Prostate gland (tissue), 2 donors: ENCODE data around the gene FAF2. TPM values are rescaled to one million over a fixed set of nuclear protein-coding genes. Genes with fewer than 3 reads are reported as not detected.

Experiments used
- DNase-seq: peaks from one replicate; pipeline ENCODE4 v3.0.0-alpha.2; 2019; ENCODE audit warnings: low spot score
- H3K27ac ChIP-seq, 2 donors: fragments of 200-600 bp; sonication (generic); 2 replicates each; pipeline ENCODE4 v1.5.1; 2017 to 2019
- H3K27me3 ChIP-seq: fragments of 200-600 bp; sonication (generic); replicated peaks from 2 replicates; pipeline ENCODE4 v1.5.1; 2019; ENCODE audit not compliant: insufficient read depth
- H3K36me3 ChIP-seq, 2 donors: fragments of 200-600 bp; sonication (generic); 1 replicate in 1 of 2; 2 replicates in 1 of 2; pipeline versions ENCODE4 v1.5.1 to v1.8.1; 2017 to 2019
- H3K4me1 ChIP-seq: fragments of 200-600 bp; sonication (generic); replicated peaks from 2 replicates; pipeline ENCODE4 v1.5.1; 2019
- H3K4me3 ChIP-seq, 2 donors: fragments of 200-600 bp; sonication (generic); 2 replicates each; pipeline ENCODE4 v1.5.1; 2017 to 2019
- H3K9me3 ChIP-seq: fragments of 200-600 bp; sonication (generic); 2 replicates; pipeline ENCODE4 v1.5.1; 2017
- CTCF ChIP-seq, 4 experiments: fragments of 200-600 bp in 2 of 4; fragments of 450-650 bp in 2 of 4; sonication (generic) in 2 of 4; IDR thresholded peaks; 1 replicate in 3 of 4; 2 replicates in 1 of 4; pipeline ENCODE4 v1.5.1; 2016 to 2019; ENCODE audit warnings: antibody characterized with exemption in 4 of 4, mild to moderate bottlenecking in 2 of 4, moderate library complexity in 2 of 4
- POLR2A ChIP-seq: fragments of 450-650 bp; IDR thresholded peaks from one replicate; pipeline ENCODE4 v1.6.1; 2016; ENCODE audit warnings: antibody characterized with exemption, mild to moderate bottlenecking
- POLR2AphosphoS5 ChIP-seq: sonication (generic); formaldehyde crosslinking; IDR thresholded peaks from one replicate; pipeline ENCODE4 v1.6.1; 2017; ENCODE audit warnings: antibody characterized with exemption
- WGBS: methylation state at CpG from one replicate; pipeline ENCODE4 v1.1.5; 2018; 5-methylcytosine and 5-hydroxymethylcytosine counted together
- intact Hi-C: fragments of 100-400 bp; cut with DNase I; formaldehyde crosslinking; loops from one replicate; pipeline ENCODE4 v1.14.2; 2022
- total RNA-seq, 2 donors: library from RNA; depleted of rRNA; stranded (reverse); fragments of >200 nt; gene quantifications; one replicate each; pipeline ENCODE4 v1.1.0, GENCODE V29; 2016

The FAF2 gene
- total RNA-seq, 2 donors from 2014 or later, result 36.8 to 43.5 TPM

DNA sequence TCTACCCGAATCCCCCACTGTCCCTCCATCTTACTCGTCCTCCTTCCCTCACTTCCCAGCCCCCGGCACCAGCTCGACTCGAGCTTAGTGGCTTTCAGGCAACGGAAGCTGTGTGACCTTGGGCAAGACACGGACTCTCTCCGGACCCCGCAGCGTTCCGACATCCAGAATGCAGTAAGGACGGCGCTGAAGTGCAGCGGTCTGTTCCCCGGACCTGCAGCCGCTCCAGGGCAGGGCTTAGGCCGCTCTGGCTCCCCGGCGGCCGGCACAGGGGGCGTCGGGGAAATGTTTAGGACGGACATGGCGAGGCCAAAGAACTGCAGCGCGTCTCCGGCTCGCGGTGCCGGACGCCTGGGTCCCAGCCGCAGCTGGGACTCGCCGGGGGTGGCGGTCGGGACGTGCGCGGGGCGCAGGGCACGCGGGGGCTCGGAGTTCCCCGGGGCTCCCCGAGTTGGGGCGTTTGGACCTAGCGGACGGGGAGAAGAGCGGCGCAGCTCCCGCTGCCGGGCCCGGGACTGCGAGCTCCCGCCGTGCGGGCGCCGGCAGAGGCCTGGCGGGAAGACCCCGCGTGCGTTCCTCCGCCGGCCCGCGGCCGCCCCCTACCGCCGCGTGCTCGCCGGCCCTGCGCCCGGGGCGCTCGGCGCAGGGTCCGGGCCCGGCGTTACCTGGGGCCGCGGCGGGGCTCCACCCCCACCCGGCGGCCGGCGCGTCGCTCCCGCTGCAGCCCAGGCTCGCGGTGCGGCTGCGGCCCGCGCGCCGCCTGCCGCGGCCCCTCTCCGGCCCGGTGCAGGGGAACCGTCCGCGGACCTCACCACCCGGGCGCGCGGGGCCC lies 94.6 kb downstream of the FAF2 start:
- intact Hi-C loops, result no loop called here
- no peak for TF ChIP-seq POLR2A
- TF ChIP-seq CTCF (IDR thresholded peaks at IDR 0.05), result peak in 2 of 4 experiments; percentile 6 to 33
- no peaks in the 10 kb centered on the region for H3K27me3 ChIP-seq
- peak overlapping the region; percentile 45 to 52 for H3K4me3 ChIP-seq
- no peaks in the 10 kb centered on the region for H3K9me3 ChIP-seq
- H3K27ac ChIP-seq, result peak overlapping the region; percentile 74 to 87
- H3K36me3 ChIP-seq, result no peaks in the 10 kb centered on the region
- 17% methylated on average over 23 of the region's 110 CpGs for WGBS
- no peak for DNase-seq
- H3K4me1 ChIP-seq, result no peaks in the 10 kb centered on the region

GRCh38 chr5:176543428-176544182 lies 95.4 kb downstream of the FAF2 start:
- intact Hi-C loops, result no loop called here
- Histone ChIP-seq H3K27ac (peak overlapping the region; percentile 74 to 87), H3K9me3 (no peaks in the 10 kb centered on the region), H3K4me1 (no peaks in the 10 kb centered on the region), H3K36me3 (no peaks in the 10 kb centered on the region), H3K4me3 (peak overlapping the region; percentile 45 to 52), H3K27me3 (no peaks in the 10 kb centered on the region)
- under 1% methylated on average over 48 of the region's 63 CpGs for WGBS
- peak; percentile 55 for DNase-seq
- no peak for TF ChIP-seq CTCF (IDR thresholded peaks at IDR 0.05)
- TF ChIP-seq POLR2A, result peak; percentile 79
- TF ChIP-seq POLR2AphosphoS5, result peak; percentile 25

DNA sequence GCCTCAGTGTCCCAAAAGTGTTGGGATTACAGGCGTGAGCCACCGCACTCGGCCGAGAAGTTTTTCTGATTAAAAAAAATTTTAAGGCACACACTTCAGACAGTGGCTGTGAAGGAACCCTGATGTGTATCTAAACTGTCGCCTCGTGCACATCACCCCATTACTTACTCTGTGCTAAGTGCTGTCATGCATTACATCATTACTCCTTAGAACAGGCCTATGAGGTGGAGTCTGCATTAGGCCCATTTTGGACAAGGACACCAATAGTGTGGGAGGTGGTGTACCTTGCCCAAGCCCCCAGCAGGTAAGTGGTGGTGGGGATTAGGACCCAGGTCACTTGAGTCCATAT lies 97.2 kb downstream of the FAF2 start:
- Histone ChIP-seq H3K4me3 (no peak overlapping the region), H3K9me3 (no peaks in the 10 kb centered on the region), H3K4me1 (no peaks in the 10 kb centered on the region), H3K36me3 (no peaks in the 10 kb centered on the region), H3K27ac (no peak overlapping the region), H3K27me3 (no peaks in the 10 kb centered on the region)
- no peak for TF ChIP-seq CTCF (IDR thresholded peaks at IDR 0.05)
- TF ChIP-seq POLR2AphosphoS5, result no peak
- TF ChIP-seq POLR2A, result no peak
- intact Hi-C loops, result no loop called here
- no peak for DNase-seq
- WGBS, result 98% methylated on average over 6 of the region's 6 CpGs

DNA sequence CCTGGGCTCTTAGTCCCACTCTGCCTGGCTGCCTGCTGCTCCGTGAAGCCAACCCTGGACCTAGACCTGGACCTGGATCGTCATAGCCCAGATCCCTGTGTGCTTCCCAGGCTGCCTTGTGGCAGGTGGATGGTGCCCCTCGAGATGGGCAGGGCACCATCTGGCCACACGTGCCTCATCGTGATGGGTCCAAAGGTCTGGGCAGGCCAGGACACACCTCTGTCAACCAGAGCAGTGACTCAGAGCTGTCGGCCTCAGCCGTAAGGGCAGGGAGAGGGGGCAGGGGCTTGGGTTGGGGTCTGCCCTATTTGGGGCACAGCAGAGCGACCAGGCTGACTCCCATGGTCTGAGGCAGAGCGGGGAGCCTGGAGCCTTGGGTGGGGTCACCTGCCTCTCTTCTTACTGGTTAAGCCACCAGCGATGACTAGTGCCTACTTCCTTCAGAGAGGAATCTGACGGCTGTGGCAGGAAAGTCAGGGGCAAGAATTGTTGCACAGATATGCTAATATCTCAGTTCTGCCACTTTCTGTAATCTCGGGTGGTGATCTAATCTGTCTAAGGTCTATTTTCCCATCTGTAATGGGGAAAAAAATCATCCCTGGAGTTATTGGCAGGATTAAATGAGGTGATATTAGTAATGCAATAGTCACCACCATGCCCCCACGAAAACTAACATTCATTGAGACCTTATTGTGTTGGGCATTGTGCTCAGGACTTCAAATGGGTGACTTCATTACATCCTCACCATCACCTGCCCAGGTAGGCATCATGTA lies 97.7 kb downstream of the FAF2 start:
- DNase-seq, result no peak
- Histone ChIP-seq H3K9me3 (no peaks in the 10 kb centered on the region), H3K27ac (no peak overlapping the region), H3K27me3 (no peaks in the 10 kb centered on the region), H3K36me3 (no peaks in the 10 kb centered on the region), H3K4me1 (no peaks in the 10 kb centered on the region), H3K4me3 (no peak overlapping the region)
- TF ChIP-seq CTCF (IDR thresholded peaks at IDR 0.05) (no peak), POLR2A (no peak), POLR2AphosphoS5 (no peak)
- intact Hi-C loops, result no loop called here
- 81% methylated on average over 13 of the region's 13 CpGs for WGBS
